SK-N-MC (cell line): ENCODE results near the gene MCEE.
"Not testable (repeated sequence)": the region's sequence is repeated elsewhere in the genome, so short reads cannot be mapped to it uniquely, and the experiment has no call there.

ENCODE experiments used
- DNase-seq: peaks from one replicate; pipeline ENCODE4 v3.0.0-alpha.2; 2011; ENCODE audit warnings: low read depth, low spot score
- H3K27ac ChIP-seq: fragments of 200-600 bp; sonication (generic); 2 replicates; pipeline ENCODE4 v1.5.1; 2016; ENCODE audit warnings: mixed run types
- H3K36me3 ChIP-seq: fragments of 200-600 bp; sonication (generic); 2 replicates; pipeline ENCODE4 v1.6.1; 2017; ENCODE audit warnings: antibody characterized with exemption, low read length, mixed read lengths; ENCODE audit not compliant: insufficient read depth
- H3K4me3 ChIP-seq: fragments of 200-600 bp; sonication (generic); 2 replicates; pipeline ENCODE4 v1.5.1; 2016
- H3K9ac ChIP-seq: fragments of 200-600 bp; sonication (generic); 2 replicates; pipeline ENCODE4 v1.8.0; 2017; ENCODE audit warnings: mixed run types, mixed read lengths; ENCODE audit not compliant: insufficient read length
- H3K9me3 ChIP-seq: fragments of 200-600 bp; sonication (generic); 2 replicates; pipeline ENCODE4 v1.6.1; 2017; ENCODE audit warnings: low read depth, mild to moderate bottlenecking, antibody characterized with exemption, low read length, moderate library complexity, mixed read lengths
- EZH2 ChIP-seq: fragments of 200-600 bp; sonication (generic); IDR thresholded peaks from one replicate; pipeline ENCODE4 v1.6.1; 2017; ENCODE audit warnings: antibody characterized with exemption
- FOXP2 ChIP-seq: optimal IDR thresholded peaks from 2 replicates; pipeline ENCODE3; 2011; ENCODE audit warnings: mild to moderate bottlenecking, moderate library complexity; ENCODE audit not compliant: insufficient read depth; ENCODE audit errors: extremely low read length, control extremely low read depth
- POLR2AphosphoS5 ChIP-seq: IDR thresholded peaks from 2 replicates; pipeline ENCODE4 v1.6.1; 2012; ENCODE audit warnings: mild to moderate bottlenecking, low read depth, low read length, borderline replicate concordance

MCEE gene

GRCh38 chr2:71117063-71117462 is 13.0 kb downstream of the MCEE start:
- peaks cover 6% of the 10 kb centered on the region; the same call in 1 of the 2 replicates for H3K36me3 ChIP-seq
- no peak overlapping the region for H3K4me3 ChIP-seq
- no peak for DNase-seq
- no peak overlapping the region for H3K27ac ChIP-seq
- no peaks in the 10 kb centered on the region for H3K9me3 ChIP-seq
- no peak overlapping the region for H3K9ac ChIP-seq
- no peak for TF ChIP-seq FOXP2
- TF ChIP-seq POLR2AphosphoS5 = no peak
- no peak for TF ChIP-seq EZH2

- Histone ChIP-seq H3K9me3 (no peaks in the 10 kb centered on the region), H3K4me3 (no peak overlapping the region), H3K9ac (no peak overlapping the region), H3K36me3 (peaks cover 3% of the 10 kb centered on the region; the same call in 1 of the 2 replicates), H3K27ac (no peak overlapping the region)
- TF ChIP-seq POLR2AphosphoS5 (no peak), EZH2 (no peak), FOXP2 (no peak)
- no peak for DNase-seq
Measured at GRCh38 chr2:71113843-71114242, 16.2 kb downstream of the MCEE start.

- H3K4me3 ChIP-seq = no peak overlapping the region
- H3K9me3 ChIP-seq = no peaks in the 10 kb centered on the region
- DNase-seq = no peak
- H3K36me3 ChIP-seq = no peaks in the 10 kb centered on the region; the same call in 1 of the 2 replicates
- no peak overlapping the region for H3K27ac ChIP-seq
- H3K9ac ChIP-seq = no peak overlapping the region
- TF ChIP-seq EZH2 = no peak
- TF ChIP-seq FOXP2 = no peak
- no peak for TF ChIP-seq POLR2AphosphoS5
Measured at GRCh38 chr2:71108091-71108490, 21.9 kb downstream of the MCEE start.

- not testable (repeated sequence) for H3K4me3 ChIP-seq, H3K9me3 ChIP-seq, H3K27ac ChIP-seq, DNase-seq, H3K9ac ChIP-seq, H3K36me3 ChIP-seq
Measured at GRCh38 chr2:71106463-71106862, 23.6 kb downstream of the MCEE start.

- DNase-seq = no peak
- H3K4me3 ChIP-seq = no peak overlapping the region
- no peaks in the 10 kb centered on the region for H3K36me3 ChIP-seq
- no peaks in the 10 kb centered on the region for H3K9me3 ChIP-seq
- no peak overlapping the region for H3K27ac ChIP-seq
- H3K9ac ChIP-seq = no peak overlapping the region
- TF ChIP-seq EZH2 (no peak), FOXP2 (no peak), POLR2AphosphoS5 (no peak)
Measured at GRCh38 chr2:71103809-71104208, 26.2 kb downstream of the MCEE start.

GRCh38 chr2:71102981-71103681 is 26.9 kb downstream of the MCEE start:
- DNase-seq = no peak
- TF ChIP-seq FOXP2 (no peak), EZH2 (no peak), POLR2AphosphoS5 (no peak)
- no peaks in the 10 kb centered on the region for H3K36me3 ChIP-seq
- no peaks in the 10 kb centered on the region for H3K9me3 ChIP-seq
- no peak overlapping the region for H3K9ac ChIP-seq
- H3K27ac ChIP-seq = no peak overlapping the region
- no peak overlapping the region for H3K4me3 ChIP-seq

GRCh38 chr2:71101656-71102055 is 28.4 kb downstream of the MCEE start:
- Histone ChIP-seq H3K9me3 (no peaks in the 10 kb centered on the region), H3K36me3 (no peaks in the 10 kb centered on the region), H3K27ac (no peak overlapping the region), H3K4me3 (no peak overlapping the region), H3K9ac (no peak overlapping the region)
- DNase-seq = no peak
- TF ChIP-seq POLR2AphosphoS5 (no peak), EZH2 (no peak), FOXP2 (no peak)

- no peak overlapping the region for H3K4me3 ChIP-seq
- H3K9ac ChIP-seq = no peak overlapping the region
- no peak overlapping the region for H3K27ac ChIP-seq
- TF ChIP-seq EZH2 (no peak), FOXP2 (no peak), POLR2AphosphoS5 (no peak)
- H3K9me3 ChIP-seq = no peaks in the 10 kb centered on the region
- DNase-seq = peak; percentile 12
- H3K36me3 ChIP-seq = no peaks in the 10 kb centered on the region
Measured at GRCh38 chr2:71100195-71100964, 29.6 kb downstream of the MCEE start.

GRCh38 chr2:71092491-71093260 is 37.4 kb downstream of the MCEE start:
- not testable (repeated sequence) for H3K36me3 ChIP-seq, H3K4me3 ChIP-seq, DNase-seq, H3K27ac ChIP-seq, H3K9ac ChIP-seq, H3K9me3 ChIP-seq

GRCh38 chr2:71091808-71092207 is 38.2 kb downstream of the MCEE start:
- not testable (repeated sequence) for H3K27ac ChIP-seq, H3K4me3 ChIP-seq, H3K9me3 ChIP-seq, H3K36me3 ChIP-seq, DNase-seq, H3K9ac ChIP-seq

- not testable (repeated sequence) for H3K4me3 ChIP-seq, H3K9me3 ChIP-seq, H3K36me3 ChIP-seq, H3K27ac ChIP-seq, H3K9ac ChIP-seq, DNase-seq
Measured at GRCh38 chr2:71089475-71089874, 40.6 kb downstream of the MCEE start.

GRCh38 chr2:71085325-71086003 is 44.6 kb downstream of the MCEE start:
- H3K36me3 ChIP-seq, H3K4me3 ChIP-seq, H3K9me3 ChIP-seq, DNase-seq, H3K9ac ChIP-seq, H3K27ac ChIP-seq: not testable (repeated sequence)
